ENCODE results near the gene EPHA7. TPM values are rescaled to one million over a fixed set of nuclear protein-coding genes. Genes with fewer than 3 reads are reported as not detected.

The EPHA7 gene
- polyA plus RNA-seq, 1 of the 3 experiments (the other 2 are of a cell fraction), result under 0.01 TPM

DNA sequence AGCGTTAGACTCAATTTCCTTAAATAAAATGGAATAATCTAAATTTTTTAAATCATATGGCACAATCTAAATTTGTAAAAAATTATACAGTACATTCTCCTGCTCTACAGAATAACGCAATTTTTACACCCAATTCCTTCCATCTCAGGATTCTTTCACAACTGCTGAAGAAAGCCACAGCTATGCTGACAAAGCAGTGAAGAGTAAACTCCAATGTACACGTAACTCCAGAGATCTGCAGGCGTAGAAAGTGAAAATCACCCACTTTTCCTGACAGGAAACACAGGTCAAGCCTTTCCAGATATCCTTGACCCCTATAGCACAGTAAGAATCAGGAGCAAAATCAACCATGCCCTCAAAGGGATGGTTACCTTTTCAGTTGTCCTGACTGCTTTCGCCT, 27.4 kb downstream of the EPHA7 start:
- 12% methylated on average over 5 of the region's 5 CpGs for WGBS (ENCODE audit: low lambda C conversion rate)
- H3K9ac ChIP-seq, result no peak overlapping the region
- no peaks in the 10 kb centered on the region for H3K9me3 ChIP-seq
- no peaks in the 10 kb centered on the region for H3K36me3 ChIP-seq (replicated peaks in 1 of 2; ENCODE audit: control insufficient read depth in 1 of 2, insufficient read depth in 2 of 2, low read length in 1 of 2)
- no peaks in the 10 kb centered on the region for H3K4me1 ChIP-seq (ENCODE audit: control insufficient read depth in 1 of 2, insufficient read depth in 2 of 2, low read depth in 1 of 2, low read length in 1 of 2)
- TF ChIP-seq GABPA (IDR thresholded peaks at IDR 0.05; ENCODE audit: low read depth) (no peak), RXRA (IDR thresholded peaks at IDR 0.05; ENCODE audit: borderline replicate concordance, low read depth) (no peak)
- H3K27ac ChIP-seq (ENCODE audit: low read depth in 2 of 2, low read length in 1 of 2), result no peak overlapping the region
- no peak for DNase-seq
- CTCF ChIA-PET, result no interaction called here
- no peaks in the 10 kb centered on the region for H3K9me2 ChIP-seq
- no peaks in the 10 kb centered on the region for H3K27me3 ChIP-seq (ENCODE audit: insufficient read depth)
- no peaks in the 10 kb centered on the region for H3F3A ChIP-seq (replicated peaks; ENCODE audit: insufficient read depth)
- H3K4me3 ChIP-seq (ENCODE audit: low read depth in 2 of 2, low read length in 1 of 2), result no peak overlapping the region
- H3K79me2 ChIP-seq (ENCODE audit: insufficient read depth), result no peaks in the 10 kb centered on the region
- H2AFZ ChIP-seq (ENCODE audit: low read depth), result no peak overlapping the region
- POLR2A ChIA-PET, result no interaction called here
- no peaks in the 10 kb centered on the region for H4K20me1 ChIP-seq (ENCODE audit: insufficient read depth)
- no peak overlapping the region for H3K4me2 ChIP-seq

DNA sequence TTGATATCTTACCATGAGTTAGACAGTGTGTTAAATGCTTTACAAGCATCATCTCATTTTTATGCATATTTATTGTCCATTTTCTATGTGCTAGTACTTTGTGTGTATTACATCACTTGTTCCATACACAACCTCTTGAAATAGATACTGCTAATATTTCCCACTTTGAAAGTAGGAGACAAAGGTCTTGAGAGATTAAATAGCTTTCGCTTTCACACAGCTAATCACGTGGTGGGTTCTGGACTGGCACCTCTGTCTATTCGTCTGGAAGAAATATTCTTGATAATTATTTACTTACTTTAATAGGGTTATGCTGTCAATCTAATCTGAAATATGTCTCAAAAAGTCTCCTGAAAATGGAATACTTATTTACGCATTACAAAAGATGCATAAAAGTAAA, 30.2 kb downstream of the EPHA7 start:
- no peak overlapping the region for H3K9ac ChIP-seq
- no peak overlapping the region for H3K4me3 ChIP-seq (ENCODE audit: low read depth in 2 of 2, low read length in 1 of 2)
- no peak for DNase-seq
- H3K36me3 ChIP-seq (replicated peaks in 1 of 2; ENCODE audit: control insufficient read depth in 1 of 2, insufficient read depth in 2 of 2, low read length in 1 of 2), result no peaks in the 10 kb centered on the region
- H3K9me3 ChIP-seq, result no peaks in the 10 kb centered on the region
- H3K9me2 ChIP-seq, result no peaks in the 10 kb centered on the region
- H3K27ac ChIP-seq (ENCODE audit: low read depth in 2 of 2, low read length in 1 of 2), result no peak overlapping the region
- H3K79me2 ChIP-seq (ENCODE audit: insufficient read depth), result no peaks in the 10 kb centered on the region
- H3K27me3 ChIP-seq (ENCODE audit: insufficient read depth), result no peaks in the 10 kb centered on the region
- 26% methylated on average over 4 of the region's 4 CpGs for WGBS (ENCODE audit: low lambda C conversion rate)
- TF ChIP-seq MXI1 (IDR thresholded peaks at IDR 0.05; ENCODE audit: low read depth, low read length) (no peak), MEF2A (IDR thresholded peaks at IDR 0.05; ENCODE audit: borderline replicate concordance, low read depth) (no peak), FOXM1 (IDR thresholded peaks at IDR 0.05; ENCODE audit: low read depth) (no peak)
- CTCF ChIA-PET, result interaction anchor here (0.7 kb wide), 1 partner anchor 516 kb away, joined by 3 read pairs; no protein-coding TSS in a partner anchor
- POLR2A ChIA-PET, result no interaction called here
- H3F3A ChIP-seq (replicated peaks; ENCODE audit: insufficient read depth), result no peaks in the 10 kb centered on the region
- no peak overlapping the region for H2AFZ ChIP-seq (ENCODE audit: low read depth)
- H4K20me1 ChIP-seq (ENCODE audit: insufficient read depth), result no peaks in the 10 kb centered on the region
- no peak overlapping the region for H3K4me2 ChIP-seq
- H3K4me1 ChIP-seq (ENCODE audit: control insufficient read depth in 1 of 2, insufficient read depth in 2 of 2, low read depth in 1 of 2, low read length in 1 of 2), result no peaks in the 10 kb centered on the region

GRCh38 chr6:93388070-93388469, 31.3 kb downstream of the EPHA7 start:
- Histone ChIP-seq H3K9me3 (no peaks in the 10 kb centered on the region), H3K27ac (ENCODE audit: low read depth in 2 of 2, low read length in 1 of 2) (no peak overlapping the region), H3F3A (replicated peaks; ENCODE audit: insufficient read depth) (no peaks in the 10 kb centered on the region), H3K4me1 (ENCODE audit: control insufficient read depth in 1 of 2, insufficient read depth in 2 of 2, low read depth in 1 of 2, low read length in 1 of 2) (no peaks in the 10 kb centered on the region), H3K4me2 (no peak overlapping the region), H2AFZ (ENCODE audit: low read depth) (no peak overlapping the region), H3K9me2 (no peaks in the 10 kb centered on the region), H3K36me3 (replicated peaks in 1 of 2; ENCODE audit: control insufficient read depth in 1 of 2, insufficient read depth in 2 of 2, low read length in 1 of 2) (no peaks in the 10 kb centered on the region), H3K4me3 (ENCODE audit: low read depth in 2 of 2, low read length in 1 of 2) (no peak overlapping the region), H4K20me1 (ENCODE audit: insufficient read depth) (no peaks in the 10 kb centered on the region), H3K27me3 (ENCODE audit: insufficient read depth) (no peaks in the 10 kb centered on the region), H3K9ac (no peak overlapping the region), H3K79me2 (ENCODE audit: insufficient read depth) (no peaks in the 10 kb centered on the region)
- ChIA-PET CTCF (no interaction called here), POLR2A (no interaction called here)
- DNase-seq, result no peak
- 2% methylated on average over 1 of the region's 1 CpG for WGBS (ENCODE audit: low lambda C conversion rate)
- no peak for TF ChIP-seq FOXJ3 (CRISPR knock-in tag; IDR thresholded peaks at IDR 0.05)
- TF ChIP-seq ZBTB33 (IDR thresholded peaks at IDR 0.05; ENCODE audit: borderline replicate concordance, low read depth), result no peak
- no peak for TF ChIP-seq IRF3 (IDR thresholded peaks at IDR 0.05; ENCODE audit: low read depth, low read length)
- no peak for TF ChIP-seq YY1 (IDR thresholded peaks at IDR 0.05; ENCODE audit: low read depth)
- no peak for TF ChIP-seq SIN3A (IDR thresholded peaks at IDR 0.05; ENCODE audit: borderline replicate concordance, low read depth, low read length)
- TF ChIP-seq, protein P1, sequence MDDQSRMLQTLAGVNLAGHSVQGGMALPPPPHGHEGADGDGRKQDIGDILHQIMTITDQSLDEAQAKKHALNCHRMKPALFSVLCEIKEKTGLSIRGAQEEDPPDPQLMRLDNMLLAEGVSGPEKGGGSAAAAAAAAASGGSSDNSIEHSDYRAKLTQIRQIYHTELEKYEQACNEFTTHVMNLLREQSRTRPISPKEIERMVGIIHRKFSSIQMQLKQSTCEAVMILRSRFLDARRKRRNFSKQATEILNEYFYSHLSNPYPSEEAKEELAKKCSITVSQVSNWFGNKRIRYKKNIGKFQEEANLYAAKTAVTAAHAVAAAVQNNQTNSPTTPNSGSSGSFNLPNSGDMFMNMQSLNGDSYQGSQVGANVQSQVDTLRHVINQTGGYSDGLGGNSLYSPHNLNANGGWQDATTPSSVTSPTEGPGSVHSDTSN (IDR thresholded peaks at IDR 0.05), result no peak
- TF ChIP-seq NRF1 (IDR thresholded peaks at IDR 0.05; ENCODE audit: low read depth, low read length), result no peak
- TF ChIP-seq, protein P2, sequence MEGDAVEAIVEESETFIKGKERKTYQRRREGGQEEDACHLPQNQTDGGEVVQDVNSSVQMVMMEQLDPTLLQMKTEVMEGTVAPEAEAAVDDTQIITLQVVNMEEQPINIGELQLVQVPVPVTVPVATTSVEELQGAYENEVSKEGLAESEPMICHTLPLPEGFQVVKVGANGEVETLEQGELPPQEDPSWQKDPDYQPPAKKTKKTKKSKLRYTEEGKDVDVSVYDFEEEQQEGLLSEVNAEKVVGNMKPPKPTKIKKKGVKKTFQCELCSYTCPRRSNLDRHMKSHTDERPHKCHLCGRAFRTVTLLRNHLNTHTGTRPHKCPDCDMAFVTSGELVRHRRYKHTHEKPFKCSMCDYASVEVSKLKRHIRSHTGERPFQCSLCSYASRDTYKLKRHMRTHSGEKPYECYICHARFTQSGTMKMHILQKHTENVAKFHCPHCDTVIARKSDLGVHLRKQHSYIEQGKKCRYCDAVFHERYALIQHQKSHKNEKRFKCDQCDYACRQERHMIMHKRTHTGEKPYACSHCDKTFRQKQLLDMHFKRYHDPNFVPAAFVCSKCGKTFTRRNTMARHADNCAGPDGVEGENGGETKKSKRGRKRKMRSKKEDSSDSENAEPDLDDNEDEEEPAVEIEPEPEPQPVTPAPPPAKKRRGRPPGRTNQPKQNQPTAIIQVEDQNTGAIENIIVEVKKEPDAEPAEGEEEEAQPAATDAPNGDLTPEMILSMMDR (IDR thresholded peaks at IDR 0.05), result no peak
- no peak for TF ChIP-seq TEAD4 (IDR thresholded peaks at IDR 0.05; ENCODE audit: borderline replicate concordance, insufficient read depth)
- no peak for TF ChIP-seq TCF12 (IDR thresholded peaks at IDR 0.05)
- TF ChIP-seq USF1 (IDR thresholded peaks at IDR 0.05; ENCODE audit: borderline replicate concordance, low read depth), result no peak
- no peak for TF ChIP-seq JUND (IDR thresholded peaks at IDR 0.05)
- TF ChIP-seq CHD2 (IDR thresholded peaks at IDR 0.05; ENCODE audit: low read length, partially characterized antibody), result no peak

Data from SK-N-SH (cell line).